ENCODE results near the gene NCAN. TPM values are rescaled to one million over a fixed set of nuclear protein-coding genes. Genes with fewer than 3 reads are reported as not detected.

Gene NCAN
- polyA plus RNA-seq, 1 donor (not counting 4 experiments of a cell fraction or from before 2014, with no cell fraction given): not detected

DNA sequence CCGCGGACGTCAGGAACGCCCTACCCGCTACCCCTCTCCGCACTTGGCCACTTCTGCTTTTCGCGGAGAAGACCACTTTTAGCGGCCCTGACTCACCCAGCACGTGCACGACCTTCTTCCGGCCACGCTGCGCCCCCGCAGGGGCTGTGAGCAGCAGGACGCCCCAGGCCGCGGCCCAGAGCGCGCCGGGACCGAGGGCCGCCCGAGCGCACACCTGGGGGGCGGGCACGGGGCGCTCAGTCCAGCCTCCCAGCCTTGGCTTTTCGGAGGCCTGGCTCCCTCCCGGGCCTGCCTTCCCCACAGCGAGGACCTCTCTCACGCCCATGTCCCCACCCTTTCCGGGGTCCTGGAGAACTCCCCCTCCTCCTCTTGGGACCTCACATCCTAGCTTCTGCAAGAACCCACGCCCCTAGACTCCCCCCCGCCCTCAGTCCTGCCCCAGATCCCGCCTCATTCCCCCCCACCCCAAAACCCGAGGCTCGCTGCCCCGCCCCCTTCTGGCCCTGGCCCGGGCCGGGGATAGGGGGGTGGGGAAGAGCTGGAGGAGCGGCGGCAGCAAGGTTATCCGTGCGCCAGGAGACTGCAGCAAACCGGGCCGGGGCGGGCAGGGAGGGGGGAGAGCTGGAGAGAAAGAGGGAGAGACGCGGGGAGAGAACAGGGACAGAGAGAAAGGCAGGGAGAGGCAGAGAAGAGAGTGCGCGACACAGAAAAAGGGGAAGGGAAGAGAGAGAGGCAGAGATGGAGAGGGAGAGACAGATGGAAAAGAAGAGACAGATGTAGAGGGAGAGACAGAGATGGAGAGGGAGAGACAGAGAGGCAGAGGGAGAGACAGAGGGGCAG lies 49.8 kb downstream of the NCAN start:
- no peak overlapping the region for H3K4me2 ChIP-seq (ENCODE audit: control insufficient read depth, extremely low read depth, insufficient read depth, low read depth, low read length)
- no peaks in the 10 kb centered on the region for H3K9me3 ChIP-seq (ENCODE audit: control insufficient read depth, low read depth, low read length)
- no peaks in the 10 kb centered on the region for H3K79me2 ChIP-seq (ENCODE audit: control insufficient read depth, insufficient read depth, low read length)
- DNase-seq (ENCODE audit: low read depth, low spot score): no peak
- H3K9ac ChIP-seq (ENCODE audit: control insufficient read depth, extremely low read depth, insufficient read depth, low read length): no peak overlapping the region
- no peak overlapping the region for H2AFZ ChIP-seq (ENCODE audit: control insufficient read depth, low read length)
- H4K20me1 ChIP-seq (ENCODE audit: control insufficient read depth, extremely low read depth, insufficient read depth, low read length): no peaks in the 10 kb centered on the region
- TF ChIP-seq, protein P1, sequence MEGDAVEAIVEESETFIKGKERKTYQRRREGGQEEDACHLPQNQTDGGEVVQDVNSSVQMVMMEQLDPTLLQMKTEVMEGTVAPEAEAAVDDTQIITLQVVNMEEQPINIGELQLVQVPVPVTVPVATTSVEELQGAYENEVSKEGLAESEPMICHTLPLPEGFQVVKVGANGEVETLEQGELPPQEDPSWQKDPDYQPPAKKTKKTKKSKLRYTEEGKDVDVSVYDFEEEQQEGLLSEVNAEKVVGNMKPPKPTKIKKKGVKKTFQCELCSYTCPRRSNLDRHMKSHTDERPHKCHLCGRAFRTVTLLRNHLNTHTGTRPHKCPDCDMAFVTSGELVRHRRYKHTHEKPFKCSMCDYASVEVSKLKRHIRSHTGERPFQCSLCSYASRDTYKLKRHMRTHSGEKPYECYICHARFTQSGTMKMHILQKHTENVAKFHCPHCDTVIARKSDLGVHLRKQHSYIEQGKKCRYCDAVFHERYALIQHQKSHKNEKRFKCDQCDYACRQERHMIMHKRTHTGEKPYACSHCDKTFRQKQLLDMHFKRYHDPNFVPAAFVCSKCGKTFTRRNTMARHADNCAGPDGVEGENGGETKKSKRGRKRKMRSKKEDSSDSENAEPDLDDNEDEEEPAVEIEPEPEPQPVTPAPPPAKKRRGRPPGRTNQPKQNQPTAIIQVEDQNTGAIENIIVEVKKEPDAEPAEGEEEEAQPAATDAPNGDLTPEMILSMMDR (optimal IDR thresholded peaks at IDR 0.05 in 1 of 3, IDR thresholded peaks at IDR 0.05 in 1 of 3, conservative IDR thresholded peaks at IDR 0.05 in 1 of 3; ENCODE audit: extremely low read depth in 1 of 3, insufficient read depth in 2 of 3, low read length in 3 of 3): no peak
- TF ChIP-seq EZH2 (IDR thresholded peaks at IDR 0.05; ENCODE audit: low read length): peak; percentile 85
- no peaks in the 10 kb centered on the region for H3K4me1 ChIP-seq (ENCODE audit: control insufficient read depth, extremely low read depth, insufficient read depth, low read length)
- no peak overlapping the region for H3K4me3 ChIP-seq (ENCODE audit: control insufficient read depth in 2 of 3, extremely low read depth in 1 of 3, insufficient read depth in 2 of 3, low read depth in 1 of 3, low read length in 3 of 3)
- dilution Hi-C loops (cut with MboI; ENCODE audit: extremely low pct_ligation_motif_present, low sequenced_read_pairs): no loop called here
- H3K9me1 ChIP-seq (ENCODE audit: control insufficient read depth, extremely low read depth, insufficient read depth, low read length): no peaks in the 10 kb centered on the region
- peaks cover 38% of the 10 kb centered on the region for H3K27me3 ChIP-seq (ENCODE audit: control insufficient read depth, extremely low read depth, insufficient read depth, low read length)
- no peak for FAIRE-seq
- no peaks in the 10 kb centered on the region for H3K36me3 ChIP-seq (ENCODE audit: control insufficient read depth in 2 of 2, extremely low read depth in 1 of 2, insufficient read depth in 2 of 2, low read length in 2 of 2)
- no peak overlapping the region for H3K27ac ChIP-seq (ENCODE audit: control insufficient read depth, insufficient read depth, low read length)

DNA sequence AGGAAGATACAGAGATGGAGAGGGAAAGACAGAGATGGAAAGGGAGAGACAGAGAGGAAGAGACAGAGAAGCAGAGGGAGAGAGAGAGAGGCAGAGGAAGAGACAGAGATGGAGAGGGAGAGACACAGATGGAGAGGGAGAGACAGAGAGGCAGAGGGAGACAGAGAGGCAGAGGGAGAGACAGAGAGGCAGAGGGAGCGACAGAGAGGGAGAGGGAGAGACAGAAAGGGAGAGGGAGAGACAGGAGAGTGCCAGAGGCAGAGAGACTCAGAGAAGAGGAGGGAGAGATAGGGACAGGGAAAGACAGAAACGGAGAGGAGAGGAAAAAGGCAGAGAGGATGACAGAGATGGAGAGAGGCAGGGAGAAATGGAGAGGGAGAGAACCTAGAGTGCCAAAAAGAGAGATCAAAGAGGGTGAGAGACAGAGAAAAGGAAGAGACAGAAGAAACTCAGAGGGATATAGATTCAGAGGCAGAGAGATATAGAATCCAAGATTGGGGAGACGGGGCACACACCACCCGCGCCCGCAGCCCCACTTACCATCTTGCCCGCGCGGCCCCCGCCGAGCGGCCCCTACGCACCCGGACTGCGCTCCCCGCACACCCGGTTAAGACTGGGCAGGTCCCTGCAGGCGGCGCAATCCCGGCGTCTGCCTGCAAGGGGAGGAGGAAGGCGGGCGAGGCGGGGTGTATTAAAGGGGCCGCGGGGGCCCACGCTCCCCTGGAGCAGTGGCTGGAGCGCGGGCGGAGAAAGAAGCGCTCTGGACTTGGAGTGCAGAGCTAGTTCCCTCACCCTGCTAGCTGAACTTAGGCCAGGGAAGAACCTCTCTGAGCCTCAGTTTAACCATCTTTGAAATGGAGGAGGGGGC lies 50.7 kb downstream of the NCAN start:
- H2AFZ ChIP-seq (ENCODE audit: control insufficient read depth, low read length): no peak overlapping the region
- TF ChIP-seq, protein P1 (optimal IDR thresholded peaks at IDR 0.05 in 1 of 3, IDR thresholded peaks at IDR 0.05 in 1 of 3, conservative IDR thresholded peaks at IDR 0.05 in 1 of 3; ENCODE audit: extremely low read depth in 1 of 3, insufficient read depth in 2 of 3, low read length in 3 of 3): no peak
- peak; percentile 95 for TF ChIP-seq EZH2 (IDR thresholded peaks at IDR 0.05; ENCODE audit: low read length)
- H3K36me3 ChIP-seq (ENCODE audit: control insufficient read depth in 2 of 2, extremely low read depth in 1 of 2, insufficient read depth in 2 of 2, low read length in 2 of 2): no peaks in the 10 kb centered on the region
- FAIRE-seq (no peak), DNase-seq (ENCODE audit: low read depth, low spot score) (no peak)
- H3K9me1 ChIP-seq (ENCODE audit: control insufficient read depth, extremely low read depth, insufficient read depth, low read length): no peaks in the 10 kb centered on the region
- no peaks in the 10 kb centered on the region for H3K9me3 ChIP-seq (ENCODE audit: control insufficient read depth, low read depth, low read length)
- no peak overlapping the region for H3K4me3 ChIP-seq (ENCODE audit: control insufficient read depth in 2 of 3, extremely low read depth in 1 of 3, insufficient read depth in 2 of 3, low read depth in 1 of 3, low read length in 3 of 3)
- H3K4me1 ChIP-seq (ENCODE audit: control insufficient read depth, extremely low read depth, insufficient read depth, low read length): no peaks in the 10 kb centered on the region
- dilution Hi-C loops (cut with MboI; ENCODE audit: extremely low pct_ligation_motif_present, low sequenced_read_pairs): no loop called here
- peaks cover 38% of the 10 kb centered on the region for H3K27me3 ChIP-seq (ENCODE audit: control insufficient read depth, extremely low read depth, insufficient read depth, low read length)
- H3K79me2 ChIP-seq (ENCODE audit: control insufficient read depth, insufficient read depth, low read length): no peaks in the 10 kb centered on the region
- no peak overlapping the region for H3K9ac ChIP-seq (ENCODE audit: control insufficient read depth, extremely low read depth, insufficient read depth, low read length)
- no peak overlapping the region for H3K4me2 ChIP-seq (ENCODE audit: control insufficient read depth, extremely low read depth, insufficient read depth, low read depth, low read length)
- no peak overlapping the region for H3K27ac ChIP-seq (ENCODE audit: control insufficient read depth, insufficient read depth, low read length)
- no peaks in the 10 kb centered on the region for H4K20me1 ChIP-seq (ENCODE audit: control insufficient read depth, extremely low read depth, insufficient read depth, low read length)

All from keratinocyte (primary cell).